ENCODE data around the gene PET117. TPM values are rescaled to one million over a fixed set of nuclear protein-coding genes. Genes with fewer than 3 reads are reported as not detected.

The PET117 gene
- polyA plus RNA-seq, 1 experiment: 12.1 TPM

- no peak overlapping the region for H3K4me3 ChIP-seq (ENCODE audit: low read depth, low read length)
Measured at GRCh38 chr20:18187020-18187419, 49.4 kb downstream of the PET117 start.

GRCh38 chr20:18188434-18188833, 50.8 kb downstream of the PET117 start:
- H3K4me3 ChIP-seq (ENCODE audit: low read depth, low read length): no peak overlapping the region
- POLR2A ChIA-PET: interaction anchor here (0.6 to 0.7 kb wide), 2 partner anchors 100 to 118 kb away, joined by 3 read pairs; partner anchors contain the start of gene ZNF133
- DNase-seq (ENCODE audit: low read depth, low spot score): no peak
- CTCF ChIA-PET: no interaction called here
- H3K27ac ChIP-seq (ENCODE audit: low read depth, low read length): no peak overlapping the region
- TF ChIP-seq, protein P1, sequence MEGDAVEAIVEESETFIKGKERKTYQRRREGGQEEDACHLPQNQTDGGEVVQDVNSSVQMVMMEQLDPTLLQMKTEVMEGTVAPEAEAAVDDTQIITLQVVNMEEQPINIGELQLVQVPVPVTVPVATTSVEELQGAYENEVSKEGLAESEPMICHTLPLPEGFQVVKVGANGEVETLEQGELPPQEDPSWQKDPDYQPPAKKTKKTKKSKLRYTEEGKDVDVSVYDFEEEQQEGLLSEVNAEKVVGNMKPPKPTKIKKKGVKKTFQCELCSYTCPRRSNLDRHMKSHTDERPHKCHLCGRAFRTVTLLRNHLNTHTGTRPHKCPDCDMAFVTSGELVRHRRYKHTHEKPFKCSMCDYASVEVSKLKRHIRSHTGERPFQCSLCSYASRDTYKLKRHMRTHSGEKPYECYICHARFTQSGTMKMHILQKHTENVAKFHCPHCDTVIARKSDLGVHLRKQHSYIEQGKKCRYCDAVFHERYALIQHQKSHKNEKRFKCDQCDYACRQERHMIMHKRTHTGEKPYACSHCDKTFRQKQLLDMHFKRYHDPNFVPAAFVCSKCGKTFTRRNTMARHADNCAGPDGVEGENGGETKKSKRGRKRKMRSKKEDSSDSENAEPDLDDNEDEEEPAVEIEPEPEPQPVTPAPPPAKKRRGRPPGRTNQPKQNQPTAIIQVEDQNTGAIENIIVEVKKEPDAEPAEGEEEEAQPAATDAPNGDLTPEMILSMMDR (IDR thresholded peaks at IDR 0.05; ENCODE audit: low read depth, low read length): no peak
- H3K9me3 ChIP-seq (ENCODE audit: control insufficient read depth, insufficient read depth, low read length): no peaks in the 10 kb centered on the region
- H3K27me3 ChIP-seq (ENCODE audit: control insufficient read depth, insufficient read depth, low read length): no peaks in the 10 kb centered on the region

More at GRCh38 chr20:18187020-18187419, 49.4 kb downstream of the PET117 start:
- Histone ChIP-seq H3K9me3 (ENCODE audit: control insufficient read depth, insufficient read depth, low read length) (no peaks in the 10 kb centered on the region), H3K27ac (ENCODE audit: low read depth, low read length) (no peak overlapping the region), H3K27me3 (ENCODE audit: control insufficient read depth, insufficient read depth, low read length) (no peaks in the 10 kb centered on the region)
- POLR2A ChIA-PET: no interaction called here
- no peak for DNase-seq (ENCODE audit: low read depth, low spot score)
- TF ChIP-seq, protein P1 (IDR thresholded peaks at IDR 0.05; ENCODE audit: low read depth, low read length): no peak
- CTCF ChIA-PET: no interaction called here

- TF ChIP-seq, protein P1 (IDR thresholded peaks at IDR 0.05; ENCODE audit: low read depth, low read length): no peak
- ChIA-PET CTCF (interaction anchor here (0.5 kb wide), 1 partner anchor 188 kb away, joined by 4 read pairs; no protein-coding TSS in a partner anchor), POLR2A (no interaction called here)
- Histone ChIP-seq H3K27me3 (ENCODE audit: control insufficient read depth, insufficient read depth, low read length) (no peaks in the 10 kb centered on the region), H3K27ac (ENCODE audit: low read depth, low read length) (no peak overlapping the region), H3K4me3 (ENCODE audit: low read depth, low read length) (no peak overlapping the region), H3K9me3 (ENCODE audit: control insufficient read depth, insufficient read depth, low read length) (no peaks in the 10 kb centered on the region)
- no peak for DNase-seq (ENCODE audit: low read depth, low spot score)
Measured at GRCh38 chr20:18190338-18191233, 52.9 kb downstream of the PET117 start.

DNA sequence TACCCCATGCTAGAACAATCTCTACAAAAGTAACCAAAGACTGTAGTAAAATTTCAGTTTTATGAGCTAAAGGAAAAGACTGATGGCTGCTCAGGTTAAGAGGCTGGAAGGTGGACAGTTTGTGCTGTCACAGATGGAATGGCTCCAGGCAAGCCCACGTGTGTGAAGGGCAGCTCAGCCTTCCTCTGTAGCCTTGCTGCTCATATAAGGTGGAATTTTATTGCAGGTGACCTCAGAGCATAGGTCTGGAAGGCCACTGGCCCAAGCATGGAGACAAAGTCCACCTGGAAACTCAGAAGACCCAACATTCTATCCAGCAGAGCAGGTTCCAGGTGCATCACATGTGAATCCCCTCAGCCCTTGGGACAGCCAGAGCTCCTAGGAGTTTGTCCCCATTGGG, 53.6 kb downstream of the PET117 start:
- ChIA-PET POLR2A (no interaction called here), CTCF (interaction anchor here (0.5 to 0.6 kb wide), 2 partner anchors 189 to 270 kb away, joined by 3 to 4 read pairs; no protein-coding TSS in a partner anchor)
- no peaks in the 10 kb centered on the region for H3K9me3 ChIP-seq (ENCODE audit: control insufficient read depth, insufficient read depth, low read length)
- TF ChIP-seq, protein P1 (IDR thresholded peaks at IDR 0.05; ENCODE audit: low read depth, low read length): no peak
- H3K27ac ChIP-seq (ENCODE audit: low read depth, low read length): no peak overlapping the region
- DNase-seq (ENCODE audit: low read depth, low spot score): no peak
- H3K4me3 ChIP-seq (ENCODE audit: low read depth, low read length): no peak overlapping the region
- H3K27me3 ChIP-seq (ENCODE audit: control insufficient read depth, insufficient read depth, low read length): no peaks in the 10 kb centered on the region

Small RNA genes within 50 kb of the gene (small RNA-seq; reads per million reads assigned to genes)
- gene RF00019 (ENCODE audit: insufficient read length, low read depth): not detected
- not detected for gene RNU7-137P (ENCODE audit: insufficient read length, low read depth)

Other genes with a start within 250 kb of the PET117 start
- gene SNX5, start 169.1 kb upstream of the PET117 start, polyA plus RNA-seq (2011; rRNA removed): 109 and 150 TPM in 2 replicates
- 9.9 and 13.5 TPM in 2 replicates for gene MGME1, start 168.8 kb upstream of the PET117 start, polyA plus RNA-seq (2011; rRNA removed)
- gene OVOL2, start 79.9 kb upstream of the PET117 start, polyA plus RNA-seq (2011; rRNA removed): not detected in 2 replicates
- gene KAT14, start within 50 bp of the PET117 start, polyA plus RNA-seq (2011; rRNA removed): 9.6 and 12.2 TPM in 2 replicates
- gene ZNF133, start 150.7 kb downstream of the PET117 start, polyA plus RNA-seq (2011; rRNA removed): 13.3 and 15.0 TPM in 2 replicates